HS-27A (cell line): ENCODE measurements around the gene ZHX3.

Experiments
- DNase-seq: peaks from one replicate; pipeline ENCODE4 v3.0.0-alpha.2; 2012; ENCODE audit warnings: low read depth, missing footprints

Gene ZHX3, protein sequence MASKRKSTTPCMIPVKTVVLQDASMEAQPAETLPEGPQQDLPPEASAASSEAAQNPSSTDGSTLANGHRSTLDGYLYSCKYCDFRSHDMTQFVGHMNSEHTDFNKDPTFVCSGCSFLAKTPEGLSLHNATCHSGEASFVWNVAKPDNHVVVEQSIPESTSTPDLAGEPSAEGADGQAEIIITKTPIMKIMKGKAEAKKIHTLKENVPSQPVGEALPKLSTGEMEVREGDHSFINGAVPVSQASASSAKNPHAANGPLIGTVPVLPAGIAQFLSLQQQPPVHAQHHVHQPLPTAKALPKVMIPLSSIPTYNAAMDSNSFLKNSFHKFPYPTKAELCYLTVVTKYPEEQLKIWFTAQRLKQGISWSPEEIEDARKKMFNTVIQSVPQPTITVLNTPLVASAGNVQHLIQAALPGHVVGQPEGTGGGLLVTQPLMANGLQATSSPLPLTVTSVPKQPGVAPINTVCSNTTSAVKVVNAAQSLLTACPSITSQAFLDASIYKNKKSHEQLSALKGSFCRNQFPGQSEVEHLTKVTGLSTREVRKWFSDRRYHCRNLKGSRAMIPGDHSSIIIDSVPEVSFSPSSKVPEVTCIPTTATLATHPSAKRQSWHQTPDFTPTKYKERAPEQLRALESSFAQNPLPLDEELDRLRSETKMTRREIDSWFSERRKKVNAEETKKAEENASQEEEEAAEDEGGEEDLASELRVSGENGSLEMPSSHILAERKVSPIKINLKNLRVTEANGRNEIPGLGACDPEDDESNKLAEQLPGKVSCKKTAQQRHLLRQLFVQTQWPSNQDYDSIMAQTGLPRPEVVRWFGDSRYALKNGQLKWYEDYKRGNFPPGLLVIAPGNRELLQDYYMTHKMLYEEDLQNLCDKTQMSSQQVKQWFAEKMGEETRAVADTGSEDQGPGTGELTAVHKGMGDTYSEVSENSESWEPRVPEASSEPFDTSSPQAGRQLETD

GRCh38 chr20:41317546-41318270, at the start of gene ZHX3:
ZHX3 (minus strand) TSS chr20:41317731; CDS start chr20:41204916, 112,815 bp downstream.
- peak; percentile 87 for DNase-seq

GRCh38 chr20:41367393-41367695, 49.8 kb upstream of the ZHX3 start:
- no peak for DNase-seq

DNA sequence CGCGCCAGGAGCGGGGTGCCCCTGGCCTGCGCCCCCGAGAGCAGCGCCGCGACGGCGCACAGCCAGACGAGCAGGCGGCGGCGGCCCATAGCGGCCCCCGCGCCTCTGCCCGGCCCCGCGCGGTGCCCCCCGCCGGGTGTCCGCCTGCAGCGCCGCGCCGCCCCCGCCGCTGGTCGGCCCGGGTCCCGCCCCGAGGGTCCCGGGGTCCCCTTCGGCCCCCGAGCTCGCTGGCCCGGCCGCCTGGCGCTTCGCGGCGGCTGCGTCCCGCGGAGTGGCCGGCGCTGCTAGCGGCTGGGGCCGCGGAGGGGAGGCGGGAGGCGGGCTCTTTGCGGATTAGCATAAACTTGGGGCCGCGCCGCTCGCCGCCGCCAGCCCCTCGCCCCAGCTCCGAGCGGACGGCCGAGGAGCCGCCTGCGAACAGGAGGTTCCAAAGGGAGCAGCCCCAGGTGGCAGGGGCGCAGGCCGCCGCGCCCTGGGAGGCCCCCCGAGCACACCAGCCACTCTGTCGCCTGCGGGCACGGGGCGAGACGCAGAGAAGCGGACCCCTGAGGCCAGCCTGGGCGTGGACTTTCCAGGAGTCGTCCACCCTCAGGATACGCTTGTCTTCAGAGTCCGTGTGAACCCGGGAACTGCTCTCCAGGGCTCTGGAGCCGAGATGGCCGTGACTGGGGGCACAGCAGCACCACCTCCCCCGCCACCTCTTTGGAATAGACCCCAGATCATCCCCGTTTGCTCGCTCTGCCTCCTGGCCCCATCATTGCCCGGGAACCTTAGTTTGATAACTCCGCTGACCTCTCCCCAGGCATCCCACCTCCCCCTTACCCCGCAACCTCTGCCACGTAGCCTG, 49.2 kb upstream of the ZHX3 start, which contains the start of gene EMILIN3:
TSS of gene EMILIN3 (minus strand) at position 273 of the 847 bp plus-strand sequence. CDS start at position 89, 184 bp downstream.
- no peak for DNase-seq

GRCh38 chr20:41365777-41366545, 48.4 kb upstream of the ZHX3 start:
- DNase-seq: no peak

- DNase-seq: no peak
Observed at GRCh38 chr20:41364967-41365765, 47.6 kb upstream of the ZHX3 start.

DNA sequence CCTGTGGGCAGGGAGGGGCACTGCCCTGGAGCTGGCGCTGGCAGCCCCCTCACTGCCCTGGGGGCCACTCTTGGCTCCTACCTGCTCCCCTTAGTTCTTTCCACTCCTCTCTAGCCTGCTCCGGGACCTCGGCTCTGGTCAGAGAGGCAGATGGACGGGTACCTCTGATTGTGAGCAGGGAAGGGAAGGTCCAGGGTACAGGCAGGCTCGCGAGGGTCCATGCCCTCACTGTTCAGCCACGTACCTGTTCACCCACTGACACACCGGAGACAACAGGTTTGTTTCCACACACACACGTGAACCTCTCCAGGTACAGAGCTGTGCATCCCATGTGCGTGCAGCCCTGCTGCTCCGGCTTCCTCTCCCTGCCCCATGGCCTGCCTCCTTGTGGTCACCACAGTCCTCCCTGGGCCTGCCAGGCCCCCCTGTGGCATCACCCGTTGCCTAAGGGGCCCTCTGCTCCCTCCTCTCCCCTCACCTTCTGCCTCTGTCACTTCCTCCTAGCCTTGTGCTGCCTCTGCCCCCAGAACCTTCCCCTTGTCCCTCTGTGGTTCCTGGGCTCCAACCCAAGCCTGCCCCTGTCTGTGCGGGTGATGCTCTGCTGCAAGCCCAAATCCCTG, 46.8 kb upstream of the ZHX3 start:
- DNase-seq: no peak

DNA sequence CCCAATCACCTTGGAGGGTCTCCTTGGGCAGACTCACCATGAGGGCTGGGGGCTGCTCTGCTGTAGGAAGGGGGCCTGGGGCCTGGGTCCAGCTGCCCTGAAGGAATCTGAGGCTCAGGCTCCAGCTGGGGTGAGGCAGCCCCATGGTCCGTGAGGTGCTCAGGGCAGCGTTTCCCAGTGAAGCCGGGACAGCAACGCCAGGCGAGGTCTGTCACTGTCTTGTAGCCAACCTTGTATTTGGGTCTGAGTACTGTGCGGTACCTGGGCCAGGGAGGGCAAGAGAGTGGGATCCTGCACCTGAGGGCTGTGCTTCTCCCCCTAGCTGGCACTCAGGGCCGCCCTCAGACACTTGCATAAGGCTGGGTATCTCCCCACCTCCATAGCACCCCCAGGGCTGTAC, 46.1 kb upstream of the ZHX3 start:
- no peak for DNase-seq

GRCh38 chr20:41362748-41363140, 45.2 kb upstream of the ZHX3 start:
- DNase-seq: no peak

DNA sequence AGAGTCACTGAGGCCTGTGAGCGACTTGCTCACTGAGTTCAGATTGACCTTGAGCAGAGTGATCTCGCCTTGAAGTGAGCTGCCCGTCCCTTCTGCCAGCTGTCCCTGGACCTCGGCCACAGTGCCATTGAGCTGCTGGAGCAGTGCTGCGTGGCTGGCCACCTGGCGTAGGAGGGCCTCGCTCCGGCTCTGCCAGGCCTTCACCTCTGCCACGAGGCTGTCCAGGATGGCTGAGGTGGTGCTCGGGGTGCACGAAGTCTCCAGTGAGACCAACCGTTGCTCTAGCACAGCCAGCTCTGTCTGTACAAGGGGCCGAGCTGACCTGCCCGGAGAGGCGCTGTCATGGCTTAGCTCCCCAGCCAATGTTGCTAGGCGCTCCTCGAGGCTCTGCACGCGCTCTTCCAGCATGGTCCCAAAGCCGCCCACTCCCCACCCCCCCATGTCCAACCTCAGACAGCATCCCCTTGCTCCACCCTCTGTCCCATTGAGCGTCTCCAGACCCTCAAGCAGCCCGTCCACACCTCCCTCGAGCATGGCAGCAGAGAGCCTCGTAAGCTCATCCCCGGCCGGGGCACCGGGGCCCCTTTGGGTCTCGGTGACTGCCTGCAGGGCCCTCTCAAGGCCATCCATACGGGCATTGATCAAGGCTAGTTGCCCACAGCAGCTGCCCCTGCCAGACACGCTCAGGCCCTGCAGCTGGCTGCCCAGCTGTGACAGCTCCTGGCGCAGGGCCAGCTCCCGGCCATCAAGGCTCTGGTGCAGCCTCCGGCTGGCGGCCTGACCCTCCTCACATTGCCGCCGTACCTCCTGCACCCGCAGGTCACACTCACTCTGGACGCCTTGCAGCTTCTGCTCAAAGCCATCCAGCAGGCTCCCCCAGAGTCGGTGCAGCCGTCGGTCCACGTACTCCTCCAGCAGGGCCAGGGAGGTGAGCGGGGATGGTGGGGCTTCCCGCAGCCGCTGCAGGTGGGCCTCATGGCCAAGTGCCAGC, 44.5 kb upstream of the ZHX3 start:
- DNase-seq: no peak

DNA sequence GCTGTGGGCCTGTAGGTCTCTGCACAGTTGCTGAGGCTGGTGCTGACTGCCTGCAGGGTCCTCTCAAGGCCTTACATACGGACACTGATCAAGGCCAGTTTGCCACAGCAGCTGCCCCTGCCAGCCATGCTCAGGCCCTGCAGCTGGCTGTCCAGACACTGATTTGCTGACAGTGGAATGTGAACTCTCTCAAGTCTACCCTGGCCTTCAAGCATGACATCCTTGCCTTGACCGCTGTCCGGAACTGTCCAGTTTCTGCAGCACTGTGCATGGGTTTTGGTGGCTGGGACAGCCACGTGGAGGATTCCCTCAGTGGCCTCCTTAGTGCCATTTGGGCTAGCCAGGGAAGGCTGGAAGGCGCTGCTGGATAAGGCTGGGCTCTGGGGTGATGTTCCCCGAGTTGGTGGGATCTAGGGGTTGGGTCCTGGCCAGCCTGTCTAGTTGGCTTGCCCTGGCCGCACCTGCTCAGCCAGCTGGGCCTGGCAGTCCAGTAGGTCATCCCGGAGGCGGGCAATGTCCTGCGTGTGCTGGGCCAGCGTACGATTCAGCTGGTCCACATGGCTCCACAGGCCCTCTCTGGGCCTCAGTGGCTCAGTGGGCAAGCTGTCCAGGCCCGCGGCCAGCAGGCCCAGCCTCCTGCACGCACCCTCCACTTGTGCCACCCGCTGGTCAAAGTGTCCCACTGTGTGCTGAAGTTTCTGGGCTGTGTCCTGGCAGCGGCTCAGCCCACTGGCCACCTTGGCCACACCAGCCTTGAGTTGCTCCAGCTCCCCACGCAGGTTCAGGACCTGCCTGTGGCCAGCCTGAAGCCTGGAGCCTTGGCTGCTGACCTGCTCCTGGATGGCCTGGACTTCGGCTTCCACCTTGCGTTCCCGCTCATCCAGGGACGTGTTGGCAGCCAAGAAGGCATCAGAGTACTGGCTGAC, 43.6 kb upstream of the ZHX3 start:
- no peak for DNase-seq

DNA sequence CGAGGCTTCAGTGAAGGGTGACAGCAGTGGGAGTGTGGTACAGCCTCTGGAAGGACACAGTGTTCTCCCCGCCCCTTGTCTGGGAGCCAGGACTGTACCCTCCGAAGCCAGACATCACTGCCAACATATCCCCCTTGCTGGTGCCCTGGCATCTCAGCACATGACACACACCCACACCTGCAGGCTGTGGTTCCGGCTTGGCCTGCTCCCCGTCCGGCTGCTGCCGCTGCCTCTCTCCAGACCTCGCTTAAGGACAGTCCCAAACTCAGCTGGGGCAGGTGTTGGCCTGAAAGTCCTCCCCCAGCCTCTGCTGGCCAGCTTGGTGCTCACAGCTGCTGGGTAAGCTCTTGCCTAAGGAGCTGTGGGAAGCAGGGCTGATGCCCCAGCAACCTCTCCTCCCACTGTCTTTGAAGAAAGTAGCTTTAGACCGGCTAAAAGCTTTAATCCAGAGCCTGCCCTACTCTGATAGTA, 42.0 kb upstream of the ZHX3 start:
- DNase-seq: no peak

GRCh38 chr20:41358717-41359116, 41.2 kb upstream of the ZHX3 start:
- DNase-seq: no peak

DNA sequence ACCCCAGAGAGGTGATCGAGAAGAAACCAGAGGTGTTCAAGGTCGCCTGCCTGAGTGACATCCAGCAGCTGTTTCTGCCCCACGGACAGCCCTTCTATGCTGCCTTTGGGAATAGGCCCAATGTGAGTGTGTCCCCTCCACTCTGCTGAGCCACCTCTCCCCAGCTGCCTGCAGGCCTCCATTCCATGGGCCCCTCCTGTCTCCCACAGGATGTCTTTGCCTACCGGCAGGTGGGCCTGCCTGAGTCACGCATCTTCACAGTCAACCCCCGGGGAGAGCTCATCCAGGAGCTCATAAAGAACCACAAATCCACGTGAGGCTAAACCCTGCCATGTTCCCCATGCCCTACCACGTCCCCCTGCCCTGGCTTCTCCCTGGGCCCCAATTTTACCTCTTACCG, 40.7 kb upstream of the ZHX3 start:
- no peak for DNase-seq

GRCh38 chr20:41357424-41358163, 40.1 kb upstream of the ZHX3 start:
- no peak for DNase-seq

DNA sequence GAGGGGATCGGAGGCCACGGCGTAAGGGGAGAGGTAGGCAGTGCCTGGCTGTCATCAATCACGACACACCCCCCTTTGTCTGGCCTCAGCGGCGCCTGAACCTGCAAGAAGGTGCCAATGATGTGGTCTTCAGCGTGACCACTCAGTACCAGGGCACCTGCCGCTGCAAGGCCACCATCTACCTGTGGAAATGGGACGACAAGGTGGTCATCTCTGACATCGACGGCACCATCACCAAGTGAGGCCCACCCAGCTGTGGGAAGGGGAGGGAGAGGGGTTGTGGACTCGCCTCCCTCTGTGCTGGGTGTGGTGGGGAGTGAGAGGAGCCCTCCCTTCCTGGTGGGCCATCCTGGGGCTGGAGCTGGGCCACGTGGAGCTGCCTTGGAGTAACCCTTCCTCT, 39.4 kb upstream of the ZHX3 start:
- no peak for DNase-seq

GRCh38 chr20:41355598-41356203, 38.2 kb upstream of the ZHX3 start:
- DNase-seq: no peak
